Measurements from ENCODE around the gene SYT3. TPM values are rescaled to one million over a fixed set of nuclear protein-coding genes. Genes with fewer than 3 reads are reported as not detected.
A peak's percentile ranks its signal among the peaks of the same experiment; 100 is the strongest.
"Not testable (repeated sequence)": the region's sequence is repeated elsewhere in the genome, so short reads cannot be mapped to it uniquely, and the experiment has no call there.

SYT3 gene
- total RNA-seq, 1 donor from 2014 or later, result 1.8 TPM

DNA sequence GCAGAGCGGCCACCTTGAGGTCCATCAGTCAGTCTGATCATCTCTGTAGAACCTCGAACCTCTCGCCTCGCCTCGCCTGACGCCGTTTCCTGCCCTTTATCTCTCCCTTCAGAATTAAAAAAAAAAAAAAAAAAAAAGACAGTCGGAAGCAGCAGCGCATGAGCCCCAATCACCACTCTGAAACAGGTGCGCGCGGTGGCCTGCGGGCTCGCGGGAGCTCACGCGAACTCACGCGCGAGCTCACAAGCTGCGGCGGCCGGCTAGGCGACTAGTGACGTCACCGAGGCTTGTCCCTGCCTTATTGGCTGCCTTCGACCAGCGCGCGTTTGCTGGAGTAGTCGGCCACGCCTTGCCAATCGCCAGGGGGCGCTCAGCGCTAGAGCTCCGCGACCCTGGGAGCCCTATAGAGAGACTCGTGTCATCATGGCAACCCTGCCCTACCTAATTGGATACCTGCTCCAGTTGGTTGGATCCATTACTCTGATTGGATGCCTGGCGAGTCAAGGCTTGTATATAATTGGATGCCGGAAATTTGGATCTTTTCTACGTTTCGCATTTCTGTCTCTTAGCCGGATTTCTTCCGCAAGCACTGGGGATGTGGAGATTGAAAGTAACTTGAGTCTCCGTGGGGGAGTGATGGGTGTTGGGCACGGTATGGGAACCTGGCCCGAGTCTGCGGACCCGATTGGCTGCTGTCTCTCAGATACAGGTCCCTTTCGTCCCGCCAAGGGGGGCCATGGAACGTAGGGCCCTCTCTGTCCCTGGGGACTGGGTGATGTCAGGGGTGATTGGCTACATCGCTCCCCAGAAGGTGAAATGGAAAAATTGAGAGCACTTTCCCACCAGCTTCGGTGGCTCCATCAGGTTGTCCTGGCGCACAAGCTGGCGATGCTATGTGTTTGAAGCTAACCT, 31.6 kb downstream of the SYT3 start:
- TF ChIP-seq, protein P1, sequence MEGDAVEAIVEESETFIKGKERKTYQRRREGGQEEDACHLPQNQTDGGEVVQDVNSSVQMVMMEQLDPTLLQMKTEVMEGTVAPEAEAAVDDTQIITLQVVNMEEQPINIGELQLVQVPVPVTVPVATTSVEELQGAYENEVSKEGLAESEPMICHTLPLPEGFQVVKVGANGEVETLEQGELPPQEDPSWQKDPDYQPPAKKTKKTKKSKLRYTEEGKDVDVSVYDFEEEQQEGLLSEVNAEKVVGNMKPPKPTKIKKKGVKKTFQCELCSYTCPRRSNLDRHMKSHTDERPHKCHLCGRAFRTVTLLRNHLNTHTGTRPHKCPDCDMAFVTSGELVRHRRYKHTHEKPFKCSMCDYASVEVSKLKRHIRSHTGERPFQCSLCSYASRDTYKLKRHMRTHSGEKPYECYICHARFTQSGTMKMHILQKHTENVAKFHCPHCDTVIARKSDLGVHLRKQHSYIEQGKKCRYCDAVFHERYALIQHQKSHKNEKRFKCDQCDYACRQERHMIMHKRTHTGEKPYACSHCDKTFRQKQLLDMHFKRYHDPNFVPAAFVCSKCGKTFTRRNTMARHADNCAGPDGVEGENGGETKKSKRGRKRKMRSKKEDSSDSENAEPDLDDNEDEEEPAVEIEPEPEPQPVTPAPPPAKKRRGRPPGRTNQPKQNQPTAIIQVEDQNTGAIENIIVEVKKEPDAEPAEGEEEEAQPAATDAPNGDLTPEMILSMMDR (IDR thresholded peaks at IDR 0.05; ENCODE audit: unreplicated experiment), result peak; percentile 76
- peaks cover 2% of the 10 kb centered on the region for H3K36me3 Mint-ChIP-seq (ENCODE audit: insufficient read depth)
- H3K4me1 Mint-ChIP-seq (ENCODE audit: low read depth), result no peaks in the 10 kb centered on the region
- H3K4me3 Mint-ChIP-seq (ENCODE audit: low read depth), result peak overlapping the region; percentile 10
- peaks cover 9% of the 10 kb centered on the region for H3K9me3 Mint-ChIP-seq (ENCODE audit: low read depth)
- H3K27ac Mint-ChIP-seq, result no peak overlapping the region
- H3K27me3 Mint-ChIP-seq, result peaks cover 50% of the 10 kb centered on the region
- peak; percentile 80 for DNase-seq (ENCODE audit: low spot score, unreplicated experiment)

- no peak for DNase-seq (ENCODE audit: low spot score, unreplicated experiment)
- TF ChIP-seq, protein P1 (IDR thresholded peaks at IDR 0.05; ENCODE audit: unreplicated experiment), result no peak
- H3K4me3 Mint-ChIP-seq (ENCODE audit: low read depth), result peak overlapping the region; percentile 10
- H3K4me1 Mint-ChIP-seq (ENCODE audit: low read depth), result no peaks in the 10 kb centered on the region
- peaks cover 57% of the 10 kb centered on the region for H3K27me3 Mint-ChIP-seq
- peaks cover 9% of the 10 kb centered on the region for H3K9me3 Mint-ChIP-seq (ENCODE audit: low read depth)
- no peak overlapping the region for H3K27ac Mint-ChIP-seq
- peaks cover 2% of the 10 kb centered on the region for H3K36me3 Mint-ChIP-seq (ENCODE audit: insufficient read depth)
Measured at GRCh38 chr19:50607388-50607787, 32.3 kb downstream of the SYT3 start.

DNA sequence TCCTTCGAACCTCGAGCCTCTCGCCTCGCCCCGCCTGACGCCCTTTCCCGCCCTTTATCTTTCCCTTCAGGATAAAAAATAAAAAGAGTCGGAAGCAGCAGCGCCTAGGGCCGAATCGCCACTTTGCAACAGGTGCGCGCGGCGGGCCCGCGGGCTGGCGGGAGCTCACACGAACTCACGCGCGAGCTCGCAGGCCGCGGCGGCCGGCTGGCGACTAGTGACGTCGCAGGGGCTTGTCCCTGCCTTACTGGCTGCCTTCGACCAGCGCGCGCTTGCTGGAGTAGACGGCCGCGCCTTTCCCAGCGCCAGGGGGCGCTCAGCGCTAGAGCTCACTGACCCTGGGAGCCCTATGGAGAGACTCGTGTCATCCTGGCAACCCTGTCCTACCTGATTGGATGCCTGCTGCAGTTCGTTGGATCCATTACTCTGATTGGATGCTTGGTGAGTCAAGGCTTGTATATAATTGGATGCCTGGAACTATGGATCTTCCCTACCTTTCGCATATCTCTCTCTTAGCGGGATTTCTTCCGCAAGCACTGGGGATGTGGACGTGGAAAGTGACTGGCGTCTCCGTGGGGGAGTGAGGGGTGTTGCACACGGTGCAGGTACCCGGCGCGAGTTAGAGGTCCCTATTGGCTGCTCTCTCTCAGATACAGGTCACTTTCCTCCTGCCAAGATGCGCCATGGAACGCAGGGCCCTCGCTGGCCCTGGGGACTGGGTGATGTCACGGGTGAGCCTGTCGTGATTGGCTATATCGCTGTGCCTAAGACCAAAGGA, 33.4 kb downstream of the SYT3 start:
- H3K9me3 Mint-ChIP-seq (ENCODE audit: low read depth); DNase-seq (ENCODE audit: low spot score, unreplicated experiment); H3K4me1 Mint-ChIP-seq (ENCODE audit: low read depth); H3K36me3 Mint-ChIP-seq (ENCODE audit: insufficient read depth); H3K27ac Mint-ChIP-seq: not testable (repeated sequence)
- H3K27me3 Mint-ChIP-seq, result peaks cover 62% of the 10 kb centered on the region
- peak overlapping the region; percentile 9 for H3K4me3 Mint-ChIP-seq (ENCODE audit: low read depth)
- TF ChIP-seq, protein P1 (IDR thresholded peaks at IDR 0.05; ENCODE audit: unreplicated experiment), result peak; percentile 32

DNA sequence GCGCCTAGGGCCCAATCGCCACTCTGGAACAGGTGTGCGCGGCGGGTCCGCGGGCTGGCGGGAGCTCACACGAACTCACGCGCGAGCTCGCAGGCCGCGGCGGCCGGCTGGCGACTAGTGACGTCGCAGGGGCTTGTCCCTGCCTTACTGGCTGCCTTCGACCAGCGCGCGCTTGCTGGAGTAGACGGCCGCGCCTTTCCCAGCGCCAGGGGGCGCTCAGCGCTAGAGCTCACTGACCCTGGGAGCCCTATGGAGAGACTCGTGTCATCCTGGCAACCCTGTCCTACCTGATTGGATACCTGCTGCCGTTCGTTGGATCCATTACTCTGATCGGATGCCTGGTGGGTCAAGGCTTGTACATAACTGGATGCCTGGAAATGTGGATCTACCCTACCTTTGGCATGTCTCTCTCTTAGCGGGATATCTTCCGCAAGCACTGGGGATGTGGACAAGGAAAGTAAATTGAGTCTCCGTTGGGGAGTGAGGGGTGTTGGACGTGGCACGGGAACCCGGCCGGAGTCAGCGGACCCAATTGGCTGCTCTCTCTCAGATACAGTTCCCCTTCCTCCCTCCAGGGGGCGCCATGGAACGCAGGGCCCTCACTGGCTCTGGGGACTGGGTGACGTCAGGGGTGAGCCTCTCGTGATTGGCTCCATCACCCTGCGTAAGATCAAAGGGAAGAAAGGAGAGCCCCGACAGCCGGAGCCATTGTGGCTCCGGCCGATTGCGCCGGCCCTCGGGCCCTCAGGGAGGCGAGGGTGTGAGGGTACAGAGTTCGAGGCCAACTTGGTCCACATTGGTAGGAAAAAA, 35.2 kb downstream of the SYT3 start:
- H3K27me3 Mint-ChIP-seq, result peaks cover 68% of the 10 kb centered on the region
- H3K36me3 Mint-ChIP-seq (ENCODE audit: insufficient read depth); H3K27ac Mint-ChIP-seq; H3K9me3 Mint-ChIP-seq (ENCODE audit: low read depth); H3K4me3 Mint-ChIP-seq (ENCODE audit: low read depth); H3K4me1 Mint-ChIP-seq (ENCODE audit: low read depth); DNase-seq (ENCODE audit: low spot score, unreplicated experiment): not testable (repeated sequence)

GRCh38 chr19:50602935-50603334, 36.7 kb downstream of the SYT3 start:
- Mint-ChIP-seq H3K27ac (no peak overlapping the region), H3K4me1 (ENCODE audit: low read depth) (no peaks in the 10 kb centered on the region), H3K36me3 (ENCODE audit: insufficient read depth) (peaks cover 2% of the 10 kb centered on the region), H3K27me3 (peaks cover 62% of the 10 kb centered on the region), H3K4me3 (ENCODE audit: low read depth) (no peak overlapping the region), H3K9me3 (ENCODE audit: low read depth) (peaks cover 9% of the 10 kb centered on the region)
- DNase-seq (ENCODE audit: low spot score, unreplicated experiment), result no peak
- TF ChIP-seq, protein P1 (IDR thresholded peaks at IDR 0.05; ENCODE audit: unreplicated experiment), result no peak
